Right ventricle myocardium inferior (tissue), 1 donor: ENCODE results near the gene MYO5B. TPM values are rescaled to one million over a fixed set of nuclear protein-coding genes. Genes with fewer than 3 reads are reported as not detected.
"Not testable (repeated sequence)": the region's sequence is repeated elsewhere in the genome, so short reads cannot be mapped to it uniquely, and the experiment has no call there.

Source experiments
- ATAC-seq: fragments of 200-7000 bp; cut with Tn5 transposase; one replicate; pipeline ENCODE4 v1.9.1; 2020; ENCODE audit warnings: mild to moderate bottlenecking, moderate library complexity
- DNase-seq: peaks from one replicate; pipeline ENCODE4 v3.0.0; 2021; ENCODE audit errors: missing footprints
- intact Hi-C: fragments of 100-400 bp; cut with DNase I; formaldehyde crosslinking; loops from one replicate; pipeline ENCODE4 v1.11.0; 2022
- total RNA-seq: library from RNA; stranded (reverse); fragmentation: NEBNext Ultra II Directional; extraction: Animal tissue kit (Norgen Biotek cat#: 25700); gene quantifications from one replicate; pipeline ENCODE4 v1.2.1, GENCODE V29; 2021
- donor health status: DM: no; HTN: yes; CAD: no; lungs with severe emphysema.

Gene MYO5B
- total RNA-seq, 1 donor from 2014 or later: 0.89 TPM

GRCh38 chr18:49892148-49892924, 302.6 kb downstream of the MYO5B start:
- DNase-seq (no peak), ATAC-seq (no peak)
- intact Hi-C loops: no loop called here

GRCh38 chr18:49890041-49890440, 304.9 kb downstream of the MYO5B start:
- DNase-seq (no peak), ATAC-seq (no peak)
- intact Hi-C loops: no loop called here

GRCh38 chr18:49889552-49889951, 305.4 kb downstream of the MYO5B start:
- DNase-seq, intact Hi-C loops, ATAC-seq: not testable (repeated sequence)

GRCh38 chr18:49886891-49887764, 307.8 kb downstream of the MYO5B start:
- no peak for DNase-seq
- intact Hi-C loops: no loop called here
- no peak for ATAC-seq

GRCh38 chr18:49884959-49885358, 310.0 kb downstream of the MYO5B start:
- intact Hi-C loops: no loop called here
- no peak for ATAC-seq

GRCh38 chr18:49884465-49884864, 310.5 kb downstream of the MYO5B start:
- intact Hi-C loops: no loop called here
- DNase-seq: no peak
- ATAC-seq: no peak

More at GRCh38 chr18:49884959-49885358, 310.0 kb downstream of the MYO5B start:
- DNase-seq: no peak

- intact Hi-C loops: no loop called here
- DNase-seq: no peak
- no peak for ATAC-seq
Observed at GRCh38 chr18:49880661-49881060, 314.3 kb downstream of the MYO5B start.

- no peak for ATAC-seq
Observed at GRCh38 chr18:49879271-49879580, 315.7 kb downstream of the MYO5B start.

GRCh38 chr18:49878567-49879270, 316.2 kb downstream of the MYO5B start:
- no peak for DNase-seq
- intact Hi-C loops: no loop called here
- ATAC-seq: no peak

More at GRCh38 chr18:49879271-49879580, 315.7 kb downstream of the MYO5B start:
- intact Hi-C loops: no loop called here
- DNase-seq: no peak

- intact Hi-C loops: no loop called here
- no peak for ATAC-seq
- DNase-seq: no peak
Observed at GRCh38 chr18:49878015-49878414, 316.9 kb downstream of the MYO5B start.

GRCh38 chr18:49876536-49876935, 318.4 kb downstream of the MYO5B start:
- ATAC-seq (no peak), DNase-seq (no peak)
- intact Hi-C loops: no loop called here

GRCh38 chr18:49875783-49876182, 319.2 kb downstream of the MYO5B start:
- intact Hi-C loops: no loop called here
- ATAC-seq (no peak), DNase-seq (no peak)

- DNase-seq (no peak), ATAC-seq (no peak)
- intact Hi-C loops: no loop called here
Observed at GRCh38 chr18:49875155-49875554, 319.8 kb downstream of the MYO5B start.

- DNase-seq (no peak), ATAC-seq (no peak)
- intact Hi-C loops: no loop called here
Observed at GRCh38 chr18:49874238-49874637, 320.7 kb downstream of the MYO5B start.

GRCh38 chr18:49869354-49869753, 325.6 kb downstream of the MYO5B start:
- intact Hi-C loops: no loop called here

GRCh38 chr18:49866680-49867079, 328.3 kb downstream of the MYO5B start:
- ATAC-seq (no peak), DNase-seq (no peak)
- intact Hi-C loops: no loop called here

More at GRCh38 chr18:49869354-49869753, 325.6 kb downstream of the MYO5B start:
- DNase-seq (no peak), ATAC-seq (no peak)

GRCh38 chr18:49865401-49865800, 329.5 kb downstream of the MYO5B start:
- ATAC-seq (peak; percentile 48), DNase-seq (no peak)
- intact Hi-C loops: no loop called here

- no peak for DNase-seq
- intact Hi-C loops: no loop called here
- ATAC-seq: no peak
Observed at GRCh38 chr18:49863769-49864621, 331.0 kb downstream of the MYO5B start.
